ENCODE data around the gene CCN2. TPM values are rescaled to one million over a fixed set of nuclear protein-coding genes. Genes with fewer than 3 reads are reported as not detected.
"Not testable (repeated sequence)": the region's sequence is repeated elsewhere in the genome, so short reads cannot be mapped to it uniquely, and the experiment has no call there.

Gene CCN2
- total RNA-seq, 4 donors from 2014 or later = 52.8 to 146 (median 92.4) TPM

GRCh38 chr6:131914234-131914633 is 36.9 kb downstream of the CCN2 start:
- intact Hi-C loops (cut with DNase I; ENCODE audit: low total_unique reads) = no loop called here
- H3K4me3 ChIP-seq (ENCODE audit: low read depth, poor library complexity, severe bottlenecking) = no peak overlapping the region
- WGBS, 2 donors = 38 to 46% methylated on average over 1 of the region's 1 CpG
- DNase-seq (ENCODE audit: low spot score in 2 of 2) = no peak
- no peak for TF ChIP-seq CTCF (IDR thresholded peaks at IDR 0.05)
- TF ChIP-seq POLR2A (IDR thresholded peaks at IDR 0.05) = no peak

DNA sequence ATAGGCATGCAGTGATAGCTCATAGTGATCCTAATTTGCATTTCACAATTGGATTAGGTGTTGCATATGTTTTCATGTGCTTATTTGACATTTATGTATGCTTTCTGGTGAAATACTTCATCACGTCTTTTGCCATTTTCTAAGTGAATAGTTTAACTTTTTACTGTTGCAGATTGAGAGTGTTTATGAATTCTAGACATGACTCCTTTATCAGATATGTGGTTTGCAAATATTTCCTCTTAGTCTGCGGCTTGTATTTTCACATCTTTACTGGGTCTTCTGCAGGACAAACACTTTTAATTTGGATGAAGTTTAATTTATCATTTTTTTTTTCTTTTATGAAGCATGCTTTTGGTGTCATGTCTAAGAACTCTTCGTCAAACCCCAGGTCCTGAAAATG is 39.2 kb downstream of the CCN2 start:
- intact Hi-C loops (cut with DNase I; ENCODE audit: low total_unique reads) = no loop called here

GRCh38 chr6:131910956-131911355 is 40.2 kb downstream of the CCN2 start:
- no peak overlapping the region for H3K4me3 ChIP-seq (ENCODE audit: low read depth, poor library complexity, severe bottlenecking)
- no peak for DNase-seq (ENCODE audit: low spot score in 2 of 2)
- WGBS, 2 donors = 54 to 60% methylated on average over 4 of the region's 4 CpGs
- TF ChIP-seq CTCF (IDR thresholded peaks at IDR 0.05) (no peak), POLR2A (IDR thresholded peaks at IDR 0.05) (no peak)
- intact Hi-C loops (cut with DNase I; ENCODE audit: low total_unique reads) = no loop called here

More for the DNA sequence above, 39.2 kb downstream of the CCN2 start:
- WGBS, 2 donors = 73 to 76% methylated on average over 3 of the region's 3 CpGs
- H3K4me3 ChIP-seq (ENCODE audit: low read depth, poor library complexity, severe bottlenecking) = no peak overlapping the region
- TF ChIP-seq CTCF (IDR thresholded peaks at IDR 0.05) = no peak
- no peak for TF ChIP-seq POLR2A (IDR thresholded peaks at IDR 0.05)
- no peak for DNase-seq (ENCODE audit: low spot score in 2 of 2)

GRCh38 chr6:131910219-131910589 is 41.0 kb downstream of the CCN2 start:
- intact Hi-C loops (cut with DNase I; ENCODE audit: low total_unique reads) = no loop called here
- TF ChIP-seq POLR2A (IDR thresholded peaks at IDR 0.05) = no peak
- TF ChIP-seq CTCF (IDR thresholded peaks at IDR 0.05) = no peak
- WGBS, 2 donors = 87 to 95% methylated on average over 1 of the region's 1 CpG

DNA sequence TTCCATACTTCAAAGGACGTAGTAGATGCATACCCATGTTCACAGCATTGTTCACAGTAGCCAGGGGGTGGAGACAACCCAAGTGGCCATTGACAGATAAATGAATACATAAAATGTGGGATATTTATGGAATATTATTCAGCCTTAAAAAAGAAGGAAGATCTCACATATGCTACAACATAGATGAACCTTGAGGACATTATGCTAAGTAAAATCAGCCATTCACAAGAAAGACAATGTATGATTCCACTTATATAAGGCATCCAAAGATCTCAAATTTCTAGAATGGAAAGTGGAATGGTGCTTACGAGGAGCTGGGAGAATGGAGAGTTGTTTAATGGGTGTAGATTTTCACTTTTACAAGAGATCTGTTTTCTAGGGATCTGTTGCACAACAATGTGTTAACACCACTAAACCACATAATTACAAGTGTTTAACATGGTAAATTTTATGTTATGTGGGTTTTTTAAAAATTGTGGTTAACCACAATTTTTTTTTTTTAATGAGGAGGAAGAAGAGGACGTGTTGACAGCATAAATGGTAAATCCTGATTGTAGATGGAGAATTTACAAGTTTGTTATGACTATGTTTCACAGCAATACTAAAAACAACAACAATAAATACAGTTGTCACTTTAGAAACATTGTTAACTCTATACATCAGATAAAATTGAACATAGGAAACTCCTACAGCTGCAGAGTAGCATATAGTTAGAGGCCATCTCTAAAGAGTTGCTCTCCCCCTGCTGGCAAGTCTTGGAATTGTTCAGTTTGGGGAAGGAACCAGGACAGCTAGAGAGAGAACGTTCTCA is 41.6 kb downstream of the CCN2 start:
- intact Hi-C loops (cut with DNase I; ENCODE audit: low total_unique reads) = no loop called here
- no peak overlapping the region for H3K4me3 ChIP-seq (ENCODE audit: low read depth, poor library complexity, severe bottlenecking)
- TF ChIP-seq CTCF (IDR thresholded peaks at IDR 0.05) = peak in 1 of 3 donors; percentile 52
- no peak for TF ChIP-seq POLR2A (IDR thresholded peaks at IDR 0.05)
- DNase-seq (ENCODE audit: low spot score in 2 of 2) = peak; percentile 81 to 91
- WGBS, 2 donors = 55 to 60% methylated on average over 4 of the region's 4 CpGs

More at GRCh38 chr6:131910219-131910589, 41.0 kb downstream of the CCN2 start:
- no peak for DNase-seq (ENCODE audit: low spot score in 2 of 2)
- H3K4me3 ChIP-seq (ENCODE audit: low read depth, poor library complexity, severe bottlenecking) = no peak overlapping the region

DNA sequence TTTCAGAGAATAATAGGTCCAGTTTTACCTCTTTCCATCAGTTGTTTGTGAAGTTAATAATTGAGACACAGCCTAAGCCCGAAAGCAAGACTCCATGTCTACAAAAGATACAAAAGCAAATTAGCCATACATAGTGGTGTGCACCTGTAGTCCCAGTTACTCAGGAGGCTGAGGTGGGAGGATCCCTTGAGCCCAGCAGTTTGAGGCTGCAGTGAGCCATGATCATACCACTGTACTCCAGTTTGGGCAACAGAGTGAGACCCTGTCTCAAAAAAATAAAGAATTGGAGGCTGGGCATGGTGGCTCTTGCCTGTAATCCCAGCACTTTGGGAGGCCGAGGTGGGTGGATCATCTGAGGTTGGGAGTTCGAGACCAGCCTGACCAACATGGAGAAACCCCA is 42.4 kb downstream of the CCN2 start:
- DNase-seq (ENCODE audit: low spot score in 2 of 2); intact Hi-C loops (cut with DNase I; ENCODE audit: low total_unique reads); H3K4me3 ChIP-seq (ENCODE audit: low read depth, poor library complexity, severe bottlenecking): not testable (repeated sequence)
- WGBS, 2 donors = 76 to 86% methylated on average over 3 of the region's 3 CpGs

- WGBS, 2 donors = 83 to 90% methylated on average over 11 to 12 of the region's 12 CpGs
- intact Hi-C loops (cut with DNase I; ENCODE audit: low total_unique reads); DNase-seq (ENCODE audit: low spot score in 2 of 2); H3K4me3 ChIP-seq (ENCODE audit: low read depth, poor library complexity, severe bottlenecking): not testable (repeated sequence)
These were observed 47.4 kb downstream of the CCN2 start for GRCh38 chr6:131903734-131904133.

DNA sequence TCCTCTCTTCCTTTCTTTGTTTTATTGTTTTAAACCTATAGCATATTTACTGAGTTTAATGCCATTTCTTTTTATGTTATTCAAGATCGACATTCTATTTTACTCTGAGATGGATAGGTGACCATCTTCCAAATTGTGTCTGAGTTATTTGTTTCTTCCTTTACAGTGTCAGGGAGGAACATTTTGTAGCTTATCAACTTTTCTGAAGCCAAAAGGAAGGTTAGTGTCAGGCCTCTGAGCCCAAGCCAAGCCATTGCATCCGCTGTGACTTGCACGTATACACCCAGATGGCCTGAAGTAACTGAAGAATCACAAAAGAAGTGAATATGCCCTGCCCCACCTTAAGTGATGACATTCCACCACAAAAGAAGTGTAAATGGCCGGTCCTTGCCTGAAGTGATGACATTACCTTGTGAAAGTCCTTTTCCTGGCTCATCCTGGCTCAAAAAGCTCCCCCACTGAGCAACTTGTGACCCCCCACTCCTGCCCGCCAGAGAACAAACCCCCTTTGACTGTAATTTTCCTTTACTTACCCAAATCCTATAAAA is 49.8 kb downstream of the CCN2 start:
- DNase-seq (ENCODE audit: low spot score in 2 of 2); intact Hi-C loops (cut with DNase I; ENCODE audit: low total_unique reads); H3K4me3 ChIP-seq (ENCODE audit: low read depth, poor library complexity, severe bottlenecking): not testable (repeated sequence)
- 80 to 86% methylated on average over 5 of the region's 5 CpGs for WGBS, 2 donors

Data from lower leg skin (tissue), 4 donors.